Jurkat, Clone E6-1 (cell line): ENCODE results near the gene FGFR2.
"Not testable (repeated sequence)": the region's sequence is repeated elsewhere in the genome, so short reads cannot be mapped to it uniquely, and the experiment has no call there.

Experiments
- DNase-seq: peaks from one replicate; pipeline ENCODE4 v3.0.0-alpha.2; 2011; ENCODE audit warnings: low read depth, low spot score
- H3K4me3 ChIP-seq: 2 replicates; pipeline ENCODE4 v1.5.1; 2011; ENCODE audit warnings: mild to moderate bottlenecking, low read length, control low read depth, moderate library complexity

FGFR2 gene

DNA sequence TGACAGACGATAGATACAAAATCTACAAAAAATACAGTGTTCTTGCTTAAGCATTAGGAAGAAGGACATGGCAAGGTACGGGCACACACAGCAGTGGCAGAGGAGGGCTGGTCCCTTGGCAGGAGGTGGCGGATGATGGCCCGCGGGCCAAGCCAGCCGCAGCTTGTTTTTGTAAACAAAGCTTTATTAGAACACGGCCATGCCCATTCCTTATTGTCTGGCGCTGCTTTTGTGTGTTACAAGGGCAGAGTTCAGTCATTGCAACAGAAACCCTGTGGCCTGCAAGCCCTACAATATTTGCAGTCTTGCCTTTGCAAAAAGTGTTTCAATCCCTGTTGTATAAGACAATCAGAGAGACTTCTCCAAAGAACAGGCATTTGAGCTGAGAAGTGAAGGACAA lies 30.7 kb downstream of the FGFR2 start:
- no peak for DNase-seq
- no peak overlapping the region for H3K4me3 ChIP-seq

DNA sequence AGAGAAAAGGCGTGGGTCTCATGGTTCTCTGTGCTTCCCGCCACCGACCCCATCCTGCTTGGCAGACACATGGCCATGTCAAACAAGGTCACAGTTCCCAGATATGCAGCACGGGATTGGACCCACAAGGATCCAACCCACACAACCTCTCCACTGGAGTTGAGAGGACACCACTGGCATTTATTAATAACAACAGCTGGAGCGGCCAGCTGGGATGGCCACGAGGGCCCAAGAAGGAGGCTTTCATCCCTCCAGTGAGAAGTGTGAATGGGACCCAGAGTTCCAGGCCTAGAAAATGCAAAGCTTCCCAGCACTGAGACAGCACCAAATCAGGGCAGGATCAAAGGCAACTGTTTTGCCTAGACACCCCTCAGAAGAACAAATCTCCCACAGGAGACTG lies 31.5 kb downstream of the FGFR2 start:
- H3K4me3 ChIP-seq: no peak overlapping the region
- no peak for DNase-seq

- H3K4me3 ChIP-seq: no peak overlapping the region
- no peak for DNase-seq
Observed at GRCh38 chr10:121559326-121560026, 38.8 kb downstream of the FGFR2 start.

GRCh38 chr10:121558238-121558637 lies 40.0 kb downstream of the FGFR2 start:
- no peak for DNase-seq
- no peak overlapping the region for H3K4me3 ChIP-seq

DNA sequence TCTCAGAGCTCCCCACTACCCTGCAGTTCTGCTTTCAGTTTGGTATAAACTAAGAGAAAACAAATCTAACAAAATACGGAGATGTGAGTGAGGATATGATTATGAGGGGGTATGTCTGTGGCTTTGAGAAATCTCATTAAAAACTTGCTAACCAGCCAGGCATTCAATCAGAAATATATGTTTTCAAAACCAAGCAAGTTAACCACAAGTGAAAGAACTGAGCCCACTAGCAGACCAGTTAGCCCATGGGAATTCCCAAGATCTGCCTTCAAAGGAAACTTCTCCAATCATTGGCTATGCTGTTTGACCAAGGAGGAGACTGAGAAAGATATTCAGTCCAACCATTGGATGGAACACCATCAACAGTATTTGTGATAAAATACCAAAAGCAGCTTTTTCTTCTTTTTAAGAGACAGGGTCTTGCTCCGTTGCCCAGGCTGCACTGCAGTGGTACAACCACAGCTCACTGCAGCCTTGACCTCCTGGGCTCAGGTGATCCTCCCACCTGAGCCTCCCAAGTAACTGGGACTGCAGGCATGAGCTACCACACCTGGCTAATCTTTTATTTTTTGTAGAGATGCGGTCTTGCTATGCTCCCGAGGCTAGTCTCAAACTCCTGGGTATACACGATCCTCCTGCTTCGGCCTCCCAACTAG lies 41.2 kb downstream of the FGFR2 start:
- DNase-seq: no peak
- no peak overlapping the region for H3K4me3 ChIP-seq

- no peak for DNase-seq
- no peak overlapping the region for H3K4me3 ChIP-seq
Observed at GRCh38 chr10:121556455-121556854, 41.8 kb downstream of the FGFR2 start.

DNA sequence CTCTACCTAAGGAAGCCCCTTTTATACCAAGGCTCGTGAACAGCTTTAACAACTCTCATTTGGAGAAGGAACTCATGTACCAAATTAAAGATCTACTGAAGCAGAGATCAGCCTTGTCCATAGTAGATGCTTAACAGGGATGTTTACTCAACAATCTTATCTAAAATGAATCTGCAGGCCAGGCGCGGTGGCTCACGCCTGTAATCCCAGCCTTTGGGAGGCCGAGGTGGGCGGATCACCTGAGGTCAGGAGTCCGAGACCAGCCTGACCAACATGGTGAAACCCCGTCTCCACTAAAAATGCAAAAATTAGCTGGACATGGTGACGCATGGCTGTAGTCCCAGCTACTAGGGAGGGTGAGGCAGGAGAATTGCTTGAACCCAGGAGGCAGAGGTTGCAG lies 43.3 kb downstream of the FGFR2 start:
- not testable (repeated sequence) for DNase-seq, H3K4me3 ChIP-seq

- no peak for DNase-seq
Observed at GRCh38 chr10:121553511-121554264, 44.6 kb downstream of the FGFR2 start.

GRCh38 chr10:121552746-121553145 lies 45.5 kb downstream of the FGFR2 start:
- H3K4me3 ChIP-seq: no peak overlapping the region
- no peak for DNase-seq

More at GRCh38 chr10:121553511-121554264, 44.6 kb downstream of the FGFR2 start:
- no peak overlapping the region for H3K4me3 ChIP-seq

- H3K4me3 ChIP-seq: no peak overlapping the region
- DNase-seq: no peak
Observed at GRCh38 chr10:121551210-121551885, 46.9 kb downstream of the FGFR2 start.

GRCh38 chr10:121544301-121544869 lies 53.9 kb downstream of the FGFR2 start:
- no peak for DNase-seq
- H3K4me3 ChIP-seq: no peak overlapping the region

DNA sequence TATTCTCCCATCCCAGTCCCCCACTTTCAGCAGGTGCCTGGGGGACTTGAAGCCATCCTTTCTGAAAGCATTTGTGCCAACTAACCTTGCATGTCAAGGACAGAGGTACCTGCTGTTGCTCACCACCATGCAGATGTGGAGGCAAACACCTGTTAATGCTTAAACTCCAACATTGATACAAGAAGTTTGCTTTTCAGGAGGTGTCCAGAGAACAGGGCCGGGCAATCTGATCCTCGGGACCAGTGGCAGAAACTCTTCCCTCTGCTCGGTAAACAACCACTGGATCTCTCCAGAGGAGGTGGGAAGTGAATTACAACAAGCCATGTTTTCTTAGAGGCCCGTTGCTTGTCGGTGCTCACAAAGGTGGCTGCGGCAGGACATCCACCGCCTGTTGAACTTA lies 54.7 kb downstream of the FGFR2 start:
- no peak for DNase-seq

GRCh38 chr10:121541450-121542120 lies 56.7 kb downstream of the FGFR2 start:
- no peak for DNase-seq
- H3K4me3 ChIP-seq: no peak overlapping the region

More for the DNA sequence above, 54.7 kb downstream of the FGFR2 start:
- H3K4me3 ChIP-seq: no peak overlapping the region

- DNase-seq: no peak
- no peak overlapping the region for H3K4me3 ChIP-seq
Observed at GRCh38 chr10:121540732-121541395, 57.4 kb downstream of the FGFR2 start.

- no peak for DNase-seq
- no peak overlapping the region for H3K4me3 ChIP-seq
Observed at GRCh38 chr10:121539786-121540185, 58.5 kb downstream of the FGFR2 start.

DNA sequence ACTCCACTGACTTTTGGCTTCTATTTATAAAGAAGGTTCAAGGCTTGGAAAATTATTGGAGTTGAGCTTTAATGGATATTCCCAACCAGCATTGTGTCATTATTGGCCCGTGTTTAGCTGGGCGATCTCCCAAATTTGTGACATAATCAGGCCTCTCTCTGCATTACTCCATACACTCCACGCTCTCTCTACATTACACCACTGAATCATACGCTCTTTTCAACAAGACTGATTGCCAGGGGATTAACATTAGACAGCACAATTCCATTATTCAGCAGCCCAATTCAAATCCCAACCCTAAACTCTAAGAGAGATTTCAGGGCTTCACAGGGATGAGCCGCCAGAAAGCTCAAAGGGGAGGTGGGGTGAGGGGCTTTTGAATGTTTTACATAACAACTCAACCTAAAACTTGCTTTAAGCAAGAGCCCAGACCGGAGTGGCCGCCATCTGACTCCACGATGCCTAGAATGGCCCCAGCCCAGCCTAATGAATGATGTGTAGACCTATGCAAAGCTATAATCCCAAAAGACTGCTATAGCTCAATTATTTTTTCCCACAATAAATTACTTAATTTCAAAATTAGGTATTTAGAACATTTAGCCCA lies 61.8 kb downstream of the FGFR2 start:
- DNase-seq: no peak
- H3K4me3 ChIP-seq: no peak overlapping the region

- H3K4me3 ChIP-seq: no peak overlapping the region
- no peak for DNase-seq
Observed at GRCh38 chr10:121535381-121535780, 62.9 kb downstream of the FGFR2 start.

DNA sequence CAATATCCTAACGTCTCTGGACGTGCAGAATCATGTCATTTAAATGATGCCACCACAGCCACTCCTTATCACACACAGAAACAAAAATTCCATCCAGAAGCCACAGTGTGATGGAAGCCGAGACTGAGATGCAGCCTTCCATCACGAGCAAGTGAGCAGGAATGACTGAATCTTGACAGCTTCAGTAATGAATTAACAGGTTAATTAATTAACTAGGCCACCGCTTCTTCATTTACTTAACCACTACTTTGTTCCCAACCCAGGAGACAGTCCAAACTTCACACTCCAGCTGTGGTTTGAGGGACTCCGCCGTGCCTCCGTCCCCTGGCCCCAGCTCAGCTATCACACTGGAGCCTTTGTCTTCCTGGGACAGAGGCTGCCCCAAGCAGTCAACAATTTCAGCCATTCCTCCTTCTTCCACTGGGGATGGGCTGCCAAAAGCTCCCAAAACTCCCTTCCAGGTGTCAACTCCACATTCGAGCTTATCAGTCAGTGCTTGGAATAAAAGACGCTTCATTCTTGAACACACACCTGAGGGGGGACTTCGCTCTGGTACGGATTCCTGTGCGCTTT lies 65.9 kb downstream of the FGFR2 start:
- no peak overlapping the region for H3K4me3 ChIP-seq
- no peak for DNase-seq
